ENCODE measurements around the gene PTGIS.

The PTGIS gene

DNA sequence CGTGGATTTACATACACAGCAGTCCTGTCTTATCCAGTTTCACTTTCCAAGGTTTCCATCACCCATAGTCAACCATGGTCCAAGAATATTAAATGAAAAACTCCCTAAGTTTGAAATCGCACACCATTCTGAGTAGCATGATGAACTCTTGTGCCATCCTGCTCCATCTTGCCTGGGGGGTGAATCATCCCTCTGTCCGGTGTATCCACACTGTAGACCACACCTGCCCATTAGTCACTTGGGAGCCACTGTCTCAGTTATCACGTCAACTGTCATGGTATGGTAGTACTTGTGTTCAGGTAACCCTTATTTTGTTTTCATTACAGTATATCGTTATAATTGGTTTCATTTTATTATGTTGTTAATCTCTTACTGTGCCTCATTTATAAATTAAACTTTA lies 38.5 kb downstream of the PTGIS start:
- no peak for DNase-seq (ENCODE audit: low read depth in 2 of 2)

DNA sequence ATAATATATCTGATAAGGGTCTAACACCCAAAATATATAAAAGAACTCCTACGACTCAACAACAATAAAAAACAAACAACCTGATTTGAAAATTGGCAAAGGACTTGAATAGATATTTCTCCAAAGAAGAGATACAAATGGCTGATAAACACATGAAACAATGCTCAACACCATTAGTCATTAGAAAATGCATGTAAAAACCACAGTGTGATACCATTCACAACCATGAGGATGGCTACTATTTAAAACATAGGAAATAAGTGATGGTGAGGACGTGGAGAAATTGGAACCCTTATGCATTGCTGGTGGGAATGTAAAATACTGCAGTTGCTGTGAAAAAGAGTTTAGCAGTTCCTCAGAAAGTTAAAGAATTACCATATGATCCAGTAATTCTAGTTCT lies 41.4 kb downstream of the PTGIS start:
- no peak for DNase-seq (ENCODE audit: low read depth in 2 of 2)

DNA sequence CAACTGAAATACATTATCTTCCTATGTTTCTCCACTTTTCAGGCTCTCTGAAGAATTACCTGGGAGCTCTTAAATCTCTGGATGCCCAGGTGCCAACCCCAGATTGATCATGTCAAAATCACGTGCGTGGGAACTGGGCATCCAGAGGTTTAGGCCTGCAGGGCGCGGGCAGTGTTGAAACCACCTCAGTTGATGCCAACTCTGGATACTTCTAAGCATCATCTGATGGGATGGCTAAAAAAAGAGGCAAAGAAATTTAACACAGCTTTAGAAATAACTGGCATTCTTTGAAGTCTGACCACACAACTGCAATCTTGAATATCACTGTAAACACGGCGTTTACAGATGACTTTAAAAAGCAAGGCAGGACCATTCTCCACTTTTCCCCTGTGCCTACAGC lies 41.9 kb downstream of the PTGIS start:
- no peak for DNase-seq (ENCODE audit: low read depth in 2 of 2)

DNA sequence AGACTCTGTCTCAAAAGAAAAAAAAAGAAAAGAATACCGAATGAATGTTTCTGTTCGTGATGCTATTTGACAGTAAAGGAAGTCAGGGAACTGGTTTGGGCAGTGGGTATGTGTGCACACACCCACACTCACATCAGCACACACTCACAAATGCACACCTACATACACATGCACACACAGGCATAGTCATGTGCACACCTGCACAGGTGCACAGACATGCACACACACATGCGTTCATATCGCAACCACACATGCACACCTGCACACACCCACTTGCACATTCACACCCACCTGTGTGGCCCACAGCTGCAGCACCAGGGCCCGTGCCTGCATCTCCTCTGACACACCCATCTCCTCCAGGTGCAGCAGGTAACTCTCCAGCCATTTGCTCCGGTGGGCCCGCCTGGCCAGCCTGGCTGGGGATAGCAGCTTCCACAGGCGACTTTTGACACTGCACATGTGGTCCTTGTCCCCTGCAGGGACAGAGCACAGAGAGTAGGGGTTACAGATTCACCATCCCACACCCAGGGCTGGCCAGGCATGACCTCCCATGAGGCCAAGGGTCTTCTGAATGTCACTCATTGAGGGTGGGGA lies 44.1 kb downstream of the PTGIS start:
- no peak for DNase-seq (ENCODE audit: low read depth in 2 of 2)

DNA sequence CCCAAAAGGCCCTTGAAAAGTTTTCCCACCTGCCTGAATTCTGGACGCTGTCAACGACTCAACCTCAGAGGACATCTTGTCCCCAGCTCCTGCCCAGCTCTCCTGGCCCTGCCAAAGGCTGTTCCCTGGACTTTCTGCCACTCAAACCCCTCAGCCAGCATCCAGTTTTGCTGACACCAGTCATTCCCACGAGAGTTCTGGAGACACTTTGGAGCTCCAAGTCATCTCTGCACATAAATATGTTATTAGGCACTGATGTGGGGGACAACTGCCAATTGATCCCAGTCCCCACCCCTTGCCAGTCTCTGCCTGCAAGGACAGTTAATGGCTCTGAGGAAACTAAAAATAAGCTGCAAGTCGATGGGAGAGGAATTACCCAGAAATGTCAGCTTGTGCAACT lies 46.6 kb downstream of the PTGIS start:
- DNase-seq (ENCODE audit: low read depth in 2 of 2): no peak

DNA sequence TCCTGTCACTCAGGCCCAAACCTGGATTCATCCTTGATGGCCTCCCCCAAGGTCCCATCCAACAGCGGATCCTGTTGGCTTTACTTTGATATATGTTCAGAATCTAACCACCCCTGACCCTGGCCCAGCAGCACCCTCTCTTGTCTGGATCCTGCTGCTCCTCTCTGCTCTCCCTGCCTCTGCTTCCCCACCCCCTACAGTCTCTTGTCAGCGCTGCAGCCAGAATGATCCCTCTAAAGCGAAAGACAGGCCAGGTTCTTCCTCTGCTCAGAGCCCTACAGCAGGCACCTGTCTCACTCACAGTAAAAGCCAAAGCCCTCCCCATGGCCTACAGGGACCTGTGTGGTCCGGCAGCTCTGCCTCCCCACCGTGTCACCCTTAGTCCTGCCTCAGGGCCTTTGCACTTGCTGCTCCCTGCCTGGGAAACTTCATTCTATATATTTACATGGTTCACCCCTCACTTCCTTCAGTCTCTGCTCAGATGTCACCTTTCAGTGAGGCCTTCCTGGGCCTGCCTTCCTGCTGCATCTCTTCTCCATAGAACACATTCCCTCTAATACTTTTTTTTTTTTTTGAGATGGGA lies 48.1 kb downstream of the PTGIS start:
- DNase-seq (ENCODE audit: low read depth in 2 of 2): no peak

DNA sequence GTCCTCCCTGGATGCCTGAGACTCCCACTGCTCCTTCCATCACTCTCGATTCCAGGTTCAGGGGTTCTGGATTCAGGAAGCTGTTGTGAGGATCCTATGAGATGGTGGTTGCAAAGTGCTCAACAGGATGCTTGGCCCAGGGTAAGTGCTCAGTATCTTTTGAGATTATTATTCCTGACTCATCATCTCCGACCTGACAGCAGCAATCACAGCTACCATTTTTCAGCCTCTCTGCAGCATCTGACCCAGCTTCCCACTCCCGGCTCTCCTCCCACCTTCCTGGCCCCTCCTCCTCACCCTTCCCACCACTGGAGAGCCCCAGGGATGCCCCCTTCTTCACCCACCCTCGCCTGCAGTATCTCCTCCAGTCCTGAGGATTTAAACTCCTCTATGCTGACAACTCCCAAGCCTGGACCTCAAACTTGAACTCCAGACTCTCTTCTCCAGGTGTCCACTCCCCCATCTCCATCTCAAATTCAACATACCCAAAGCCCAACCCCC lies 48.7 kb downstream of the PTGIS start:
- no peak for DNase-seq (ENCODE audit: low read depth in 2 of 2)

DNA sequence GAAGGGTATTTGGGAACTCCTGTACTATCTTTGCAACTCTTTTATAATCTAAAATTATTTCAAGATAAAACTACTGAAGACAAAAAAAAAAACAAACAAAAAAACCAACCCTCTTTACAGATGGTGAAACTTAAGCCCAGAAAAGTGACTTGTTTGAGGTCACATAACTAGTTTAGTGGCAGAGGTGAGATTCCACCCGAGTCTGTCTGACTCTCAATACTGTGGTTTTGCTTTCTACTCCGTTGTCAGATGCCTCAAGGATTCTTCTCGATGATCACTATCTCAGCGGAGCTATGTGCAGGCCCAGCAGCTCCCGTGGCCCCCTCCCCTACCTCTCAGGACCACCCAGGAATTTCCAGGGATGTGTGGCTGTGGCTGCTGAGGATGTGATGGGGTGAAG lies 49.4 kb downstream of the PTGIS start:
- no peak for DNase-seq (ENCODE audit: low read depth in 2 of 2)

DNA sequence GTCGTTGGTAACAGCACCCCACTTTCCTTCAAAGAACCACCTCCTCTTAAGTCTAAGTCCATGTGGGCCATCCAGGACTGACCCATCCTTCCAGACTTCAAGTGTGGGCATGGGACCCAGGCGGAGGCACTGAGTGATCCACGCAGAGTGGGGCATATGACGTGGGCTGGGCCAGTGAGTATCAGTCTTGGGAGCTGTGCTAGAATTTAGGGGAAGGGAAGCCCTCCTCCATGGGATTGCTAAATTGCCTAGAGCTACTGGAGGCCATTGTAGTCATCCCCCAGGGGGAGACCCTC lies 50.2 kb downstream of the PTGIS start:
- no peak for DNase-seq (ENCODE audit: low read depth in 2 of 2)

DNA sequence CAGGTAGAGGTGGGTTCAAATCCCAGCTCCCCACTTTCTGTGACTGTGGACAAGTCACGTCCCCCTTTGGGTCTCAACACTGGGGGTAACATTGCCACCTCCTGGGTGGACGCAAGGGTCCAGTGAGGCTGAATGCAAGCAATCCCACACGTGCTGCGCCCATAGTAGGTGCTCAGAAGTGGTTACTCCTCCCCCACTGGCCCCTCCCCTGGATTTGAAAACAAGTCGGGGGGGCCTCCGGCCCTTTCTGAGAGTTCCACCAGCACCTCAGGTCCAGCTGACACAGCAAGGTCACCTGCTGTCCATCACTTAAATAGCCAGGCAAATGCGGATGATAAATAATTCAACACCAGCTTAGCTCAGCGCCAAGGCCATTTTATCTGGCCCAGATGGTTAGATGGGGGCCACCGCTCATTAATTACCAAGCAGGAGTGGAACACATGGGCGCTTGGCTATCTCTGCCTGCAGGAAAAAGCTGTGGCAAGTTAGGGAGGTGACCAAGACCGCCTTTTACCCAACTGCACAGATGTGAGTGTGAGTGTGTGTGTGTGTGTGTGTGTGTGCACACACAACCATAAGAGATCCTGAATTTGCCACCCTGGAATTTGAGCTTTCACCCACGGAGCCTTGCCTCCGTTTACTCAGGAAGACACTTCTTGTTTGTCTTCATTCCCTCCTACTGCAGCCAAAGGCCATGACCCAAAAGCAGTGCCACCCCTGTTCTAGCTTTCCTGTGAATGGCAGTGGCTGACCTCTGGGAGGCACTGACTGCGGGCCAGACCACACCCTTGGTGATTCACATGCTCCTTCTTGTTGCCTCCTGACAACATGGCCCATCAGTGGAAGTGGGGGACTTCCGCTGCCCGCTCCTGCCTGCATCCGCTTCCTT lies 50.8 kb downstream of the PTGIS start:
- DNase-seq (ENCODE audit: low read depth in 2 of 2): no peak

DNA sequence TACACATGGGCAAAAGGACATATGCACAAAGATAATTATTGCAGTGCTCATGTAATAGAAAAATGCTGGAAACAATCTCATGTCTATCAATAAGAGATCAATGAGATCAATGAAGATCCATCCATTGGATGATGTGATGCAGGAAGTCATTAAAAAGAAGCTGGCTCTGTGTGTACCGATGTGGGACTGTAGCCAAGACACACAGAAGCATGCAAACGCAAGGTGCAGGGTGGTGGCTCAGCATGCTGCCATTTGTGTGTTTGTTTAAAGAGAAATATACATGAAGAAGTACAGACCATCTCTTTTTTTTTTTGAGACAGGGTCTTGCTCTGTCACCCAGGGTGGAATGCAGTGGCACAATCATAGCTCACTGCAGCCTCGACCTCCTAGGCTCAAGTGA lies 52.4 kb downstream of the PTGIS start:
- DNase-seq (ENCODE audit: low read depth in 2 of 2): no peak

DNA sequence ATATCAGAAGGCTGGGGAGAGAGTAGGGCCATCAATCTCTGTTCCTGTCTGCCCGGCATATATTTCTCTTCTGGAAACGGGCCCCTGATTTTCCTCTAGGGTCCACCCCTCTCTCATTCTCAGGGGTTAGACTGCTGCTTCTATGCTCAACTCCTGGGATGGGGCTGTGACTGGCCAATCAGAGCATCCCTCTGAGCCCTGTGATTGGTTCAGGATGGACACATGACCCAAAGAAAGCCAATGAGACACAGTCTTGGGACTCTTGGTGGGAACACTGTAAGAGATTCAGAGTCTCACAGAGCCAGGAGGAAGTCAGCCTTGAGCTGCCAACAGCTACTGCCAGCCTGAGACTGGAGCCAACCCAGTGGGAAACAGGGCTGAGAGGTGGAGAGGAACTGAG lies 54.4 kb downstream of the PTGIS start:
- DNase-seq (ENCODE audit: low read depth in 2 of 2): no peak

DNA sequence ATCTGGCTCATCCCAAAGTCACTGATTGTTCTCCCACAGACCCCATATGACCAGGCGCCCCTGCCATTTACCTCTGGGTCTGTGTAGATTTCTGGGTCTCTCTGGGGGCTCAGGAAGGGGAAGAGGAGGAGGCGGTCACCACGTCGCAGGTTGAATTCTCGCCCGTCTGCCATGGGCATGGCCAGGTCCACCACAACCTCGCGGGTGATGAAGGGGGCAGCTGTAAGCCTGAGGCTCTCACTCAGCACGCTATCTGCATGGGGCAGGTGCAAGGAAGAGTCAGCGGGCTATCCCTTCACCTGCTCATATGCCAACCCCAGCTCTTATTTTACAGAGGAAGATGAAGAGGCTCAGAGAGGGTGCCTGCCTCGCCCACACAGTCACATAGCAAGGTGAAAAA lies 54.9 kb downstream of the PTGIS start:
- DNase-seq (ENCODE audit: low read depth in 2 of 2): no peak

DNA sequence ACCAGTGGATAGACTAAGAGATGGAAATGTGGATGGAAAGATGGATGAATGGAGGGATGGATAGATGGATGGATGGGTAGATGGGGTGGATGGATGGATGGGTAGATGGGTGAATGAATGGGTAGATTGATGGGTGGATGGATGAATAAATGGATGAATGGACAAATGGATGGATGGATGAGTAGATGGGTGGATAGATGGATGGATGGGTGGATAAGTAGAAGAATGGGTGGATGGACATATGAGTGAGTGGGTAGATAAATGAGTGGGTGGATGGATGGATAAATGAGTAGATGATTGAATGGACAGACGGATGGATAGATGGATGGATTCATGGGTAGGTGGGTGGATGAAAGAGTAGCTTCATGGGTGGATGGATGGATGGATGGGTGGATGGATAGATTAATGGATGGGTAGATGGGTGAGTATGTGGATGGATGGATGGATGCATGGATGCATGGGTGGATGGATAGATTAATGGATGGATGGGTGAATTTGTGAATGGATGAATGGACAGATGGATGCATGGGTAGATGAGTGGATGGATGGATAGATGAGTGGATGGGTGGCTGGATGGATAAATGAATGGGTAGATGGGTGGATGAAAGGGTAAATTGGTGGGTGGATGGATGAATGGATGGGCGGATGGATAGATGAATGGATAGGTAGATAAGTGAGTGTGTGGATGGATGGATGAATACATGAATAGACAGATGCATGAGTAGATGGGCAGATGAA lies 56.0 kb downstream of the PTGIS start:
- DNase-seq (ENCODE audit: low read depth in 2 of 2): no peak

DNA sequence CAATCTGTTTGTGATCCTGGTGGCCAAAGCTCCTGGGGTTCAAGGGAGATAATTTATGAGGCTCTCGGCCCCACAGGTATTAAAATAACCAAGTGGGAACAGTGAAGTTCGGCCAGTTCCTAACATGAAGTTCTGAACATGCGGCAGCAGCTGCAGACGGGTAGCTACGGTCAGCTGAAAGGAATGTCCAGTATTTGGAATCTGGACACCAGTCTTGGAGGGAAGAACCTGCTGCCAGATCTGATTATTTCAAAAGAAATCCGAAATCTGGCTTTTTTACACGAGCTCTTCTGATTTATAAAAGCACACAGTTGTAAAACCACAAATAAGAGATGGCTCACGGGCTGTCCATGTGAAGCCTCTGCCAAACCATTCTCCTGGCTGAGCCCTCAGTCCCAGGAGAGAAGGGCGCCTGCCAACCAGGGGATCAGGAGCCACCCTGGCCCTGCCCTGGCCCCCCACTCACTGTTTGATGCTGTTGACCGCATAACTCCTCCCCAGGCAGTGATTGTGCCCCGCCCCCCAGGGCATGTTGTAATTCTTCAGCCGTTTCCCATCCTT lies 57.3 kb downstream of the PTGIS start:
- DNase-seq (ENCODE audit: low read depth in 2 of 2): no peak

DNA sequence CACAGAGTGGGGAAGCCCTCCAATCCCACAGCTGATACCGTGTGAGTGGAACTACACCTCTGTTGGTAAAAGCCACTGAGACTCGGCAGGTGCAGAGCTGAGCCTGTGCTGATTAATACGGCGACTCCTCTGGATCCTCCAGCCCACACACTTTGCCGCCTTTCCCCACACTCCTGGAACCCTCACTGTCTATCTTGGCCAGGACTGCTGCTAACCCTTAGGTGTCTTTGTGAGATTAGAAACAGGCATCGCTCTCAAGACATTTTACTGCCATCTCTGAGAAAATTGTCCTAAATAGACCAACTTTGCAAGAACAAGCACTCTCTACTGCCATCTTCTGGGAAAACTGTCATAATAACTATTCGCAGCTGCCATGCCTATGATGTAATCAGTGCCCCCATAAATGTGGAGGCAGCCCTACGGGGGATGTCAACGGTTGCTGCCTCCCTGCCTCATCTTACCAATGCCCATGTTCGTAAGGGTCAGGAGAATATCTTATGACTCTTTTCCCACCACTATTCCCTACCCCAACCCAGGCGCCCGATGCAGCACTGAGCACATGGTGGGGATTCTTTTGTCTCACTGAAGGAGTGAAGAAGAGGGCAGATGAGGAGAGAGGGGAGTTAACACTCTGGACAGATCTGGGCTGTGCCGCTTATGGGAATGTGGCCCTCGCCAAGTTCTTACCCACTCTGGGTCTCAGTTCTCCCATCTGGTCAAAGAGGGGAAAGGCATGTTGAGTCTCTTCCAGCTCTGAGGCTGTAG lies 59.3 kb downstream of the PTGIS start:
- DNase-seq (ENCODE audit: low read depth in 2 of 2): no peak

DNA sequence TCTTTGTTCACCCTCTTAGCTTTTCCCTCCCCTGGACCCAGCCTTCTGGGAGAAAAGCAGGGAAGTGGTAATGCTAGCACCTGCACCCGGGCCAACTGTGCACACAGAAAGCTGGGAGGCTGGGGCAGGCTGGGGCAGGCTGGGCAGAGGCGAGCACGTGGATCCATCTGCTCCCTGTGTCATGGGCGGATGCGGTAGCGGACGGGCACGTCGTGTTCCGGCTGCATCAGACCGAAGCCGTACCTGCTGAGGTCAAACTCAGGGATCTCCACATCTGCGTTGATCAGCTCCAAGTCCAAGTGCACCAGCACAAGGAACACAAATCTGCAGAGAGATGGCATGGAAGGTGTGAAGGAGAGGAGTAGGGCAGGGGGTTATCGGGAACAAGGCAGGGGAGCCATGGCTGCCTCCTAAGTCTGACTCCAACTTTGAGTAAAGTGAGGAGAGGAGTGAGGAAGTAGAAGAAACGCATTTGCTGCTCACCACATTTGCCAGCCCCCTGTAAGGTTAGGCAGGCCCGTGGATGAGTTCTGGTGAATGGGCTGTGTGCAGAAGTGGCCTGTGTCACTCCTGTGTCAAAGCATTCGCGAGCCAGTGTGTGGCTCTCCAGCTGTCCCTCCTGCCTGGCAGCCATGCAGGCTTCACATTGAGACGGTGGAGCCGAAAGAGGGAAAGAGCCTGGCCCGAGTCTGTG lies 60.0 kb downstream of the PTGIS start:
- no peak for DNase-seq (ENCODE audit: low read depth in 2 of 2)

DNA sequence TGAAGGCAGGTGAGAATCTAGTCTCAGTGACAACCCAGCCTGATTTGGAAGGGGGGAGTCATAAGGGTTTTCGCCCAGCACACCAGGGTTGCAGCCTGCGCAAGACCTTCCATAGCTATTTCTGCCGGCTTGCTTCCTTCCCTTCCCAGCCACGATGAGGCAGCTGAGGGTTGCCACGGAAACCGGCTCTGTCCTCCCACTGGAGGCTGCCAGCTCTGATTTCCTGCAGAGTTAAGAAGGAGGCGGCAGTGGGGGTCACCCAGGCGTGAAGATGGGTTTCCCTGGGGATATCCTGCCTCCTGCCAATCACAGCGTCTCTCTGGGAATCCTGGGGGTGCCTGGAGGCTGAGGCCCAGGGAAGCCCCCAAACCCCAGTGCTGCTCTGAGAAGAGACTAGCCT lies 62.4 kb downstream of the PTGIS start:
- no peak for DNase-seq (ENCODE audit: low read depth in 2 of 2)

DNA sequence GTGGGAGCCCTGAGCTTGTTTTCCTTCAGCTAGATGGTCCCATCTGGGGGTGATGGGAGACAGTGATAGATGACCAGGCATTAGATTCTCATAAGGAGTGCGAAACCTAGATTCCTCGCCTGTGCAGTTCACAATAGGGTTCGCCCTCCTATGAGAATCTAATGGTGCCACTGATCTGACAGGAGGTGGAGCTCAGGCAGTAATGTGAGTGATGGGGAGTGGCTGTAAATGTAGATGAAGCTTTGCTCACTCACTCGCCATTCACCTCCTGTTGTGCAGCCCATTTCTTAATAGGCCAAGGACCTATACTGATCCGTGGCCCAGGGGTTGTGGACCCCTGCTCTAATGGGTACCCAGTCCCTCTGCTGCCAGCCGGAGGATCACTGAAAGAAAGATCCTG lies 64.8 kb downstream of the PTGIS start:
- no peak for DNase-seq (ENCODE audit: low read depth in 2 of 2)

DNA sequence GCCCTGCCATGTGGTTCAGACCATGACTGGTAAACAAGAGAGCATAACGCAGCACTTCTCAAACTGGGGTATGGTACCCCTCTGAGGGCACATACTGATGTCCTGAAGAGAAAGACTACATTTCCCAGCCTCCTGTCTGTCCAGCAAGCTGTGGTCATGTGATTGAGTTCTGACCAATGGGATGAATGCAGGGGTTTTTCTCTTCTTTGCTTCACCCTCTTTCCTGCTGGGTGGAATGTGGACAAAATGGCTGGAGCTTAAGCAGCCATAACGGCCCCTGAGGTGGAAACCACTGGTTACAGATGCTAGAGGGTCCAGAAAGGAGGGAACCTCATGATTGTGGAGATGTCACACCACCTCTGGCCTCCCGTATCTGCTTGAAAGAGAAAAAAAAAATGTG lies 66.0 kb downstream of the PTGIS start:
- no peak for DNase-seq (ENCODE audit: low read depth in 2 of 2)

DNA sequence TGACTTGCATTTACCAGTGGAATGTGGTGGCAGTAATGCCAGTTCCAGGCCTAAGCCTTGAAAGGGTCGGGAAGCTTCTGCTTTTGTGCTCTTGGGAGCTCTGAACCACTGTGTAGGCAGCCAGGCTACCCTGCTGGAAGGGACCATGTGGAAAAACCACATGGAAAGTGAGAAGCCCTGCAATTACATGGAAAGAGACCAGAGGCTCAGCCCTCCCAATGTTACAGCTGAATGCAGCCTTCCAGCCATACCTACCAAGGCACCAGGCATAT lies 70.6 kb downstream of the PTGIS start:
- no peak for DNase-seq (ENCODE audit: low read depth in 2 of 2)

All from activated CD8-positive, alpha-beta memory T cell treated with anti-CD3 and anti-CD28 coated beads for 4 hours (primary cell).